ENCODE data around the gene MED16. TPM values are rescaled to one million over a fixed set of nuclear protein-coding genes. Genes with fewer than 3 reads are reported as not detected.
A peak's percentile ranks its signal among the peaks of the same experiment; 100 is the strongest.
"Not testable (repeated sequence)": the region's sequence is repeated elsewhere in the genome, so short reads cannot be mapped to it uniquely, and the experiment has no call there.

MED16 gene
- total RNA-seq, 1 experiment from 2014 or later, result 32.8 TPM

DNA sequence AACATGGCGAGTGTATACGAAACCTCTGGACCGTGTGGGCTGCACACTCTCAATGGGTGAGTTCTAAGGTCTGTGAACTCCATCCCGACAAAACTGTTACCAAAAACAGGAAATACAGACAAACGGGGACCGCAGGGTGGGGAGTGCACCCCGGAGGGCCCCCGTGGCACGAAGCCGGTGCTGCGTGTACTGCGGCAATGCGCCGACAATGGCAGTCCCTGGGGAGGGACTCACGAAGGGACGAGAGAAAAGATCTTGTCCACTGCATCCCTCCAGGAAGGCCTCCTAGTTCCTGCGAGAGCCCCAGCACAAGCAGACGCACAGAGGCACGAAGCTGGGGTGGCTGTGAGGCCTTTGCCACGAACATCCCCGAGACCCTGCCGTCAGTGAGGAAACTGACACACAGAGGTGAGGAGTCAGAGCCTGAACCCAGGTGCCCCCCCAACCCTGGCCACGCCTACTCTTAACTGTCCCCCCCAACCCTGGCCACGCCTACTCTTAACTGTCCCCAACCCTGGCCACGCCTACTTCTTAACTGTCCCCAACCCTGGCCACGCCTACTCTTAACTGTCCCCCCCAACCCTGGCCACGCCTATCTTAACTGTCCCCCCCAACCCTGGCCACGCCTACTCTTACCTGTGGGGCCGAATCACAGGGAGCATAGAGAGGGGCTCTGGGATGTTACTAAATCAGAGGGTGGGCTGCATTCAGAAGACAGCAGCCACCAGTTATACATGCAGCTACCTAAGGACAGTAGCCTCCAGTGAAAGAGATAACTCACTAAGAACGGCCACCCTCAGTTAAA lies 4.2 kb downstream of the MED16 start:
- no peak for DNase-seq (ENCODE audit: low read depth)

DNA sequence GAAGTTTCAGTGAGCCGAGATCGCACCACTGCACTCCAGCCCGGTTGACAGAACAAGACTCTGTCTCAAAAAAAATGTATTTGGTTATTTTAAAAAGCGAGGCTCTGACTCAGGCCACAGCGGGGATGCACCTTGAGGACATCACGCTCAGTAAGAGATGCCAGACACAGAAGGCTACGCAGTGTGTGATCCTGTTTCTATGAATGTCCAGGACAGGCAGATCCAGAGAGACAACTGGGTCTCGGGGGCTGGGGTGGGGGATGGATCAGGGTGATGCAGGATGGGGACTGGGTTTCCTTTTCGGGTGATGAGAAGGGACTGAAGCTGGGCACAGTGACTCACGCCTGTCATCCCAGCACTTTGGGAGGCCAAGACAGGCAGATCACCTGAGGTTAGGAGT lies 5.4 kb downstream of the MED16 start:
- DNase-seq (ENCODE audit: low read depth), result no peak

DNA sequence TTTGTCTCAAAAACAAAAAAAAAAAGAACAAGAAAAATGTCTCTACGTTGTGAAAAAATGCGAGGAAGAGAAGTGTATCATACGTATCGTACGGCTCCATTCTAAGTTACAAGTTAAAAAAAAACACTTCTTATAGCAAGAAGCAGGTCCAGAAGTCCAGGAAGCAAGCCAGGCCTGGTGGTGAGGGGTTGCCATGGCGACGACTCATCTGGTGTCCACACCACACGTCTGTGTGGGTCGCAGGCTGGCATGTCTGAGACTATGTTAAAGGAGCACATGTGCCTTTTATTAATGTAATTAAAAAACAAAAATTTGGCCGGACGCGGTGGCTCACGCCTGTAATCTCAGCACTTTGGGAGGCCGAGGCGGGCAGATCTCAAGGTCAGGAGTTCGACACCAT lies 5.9 kb downstream of the MED16 start:
- DNase-seq (ENCODE audit: low read depth), result peak; percentile 71

DNA sequence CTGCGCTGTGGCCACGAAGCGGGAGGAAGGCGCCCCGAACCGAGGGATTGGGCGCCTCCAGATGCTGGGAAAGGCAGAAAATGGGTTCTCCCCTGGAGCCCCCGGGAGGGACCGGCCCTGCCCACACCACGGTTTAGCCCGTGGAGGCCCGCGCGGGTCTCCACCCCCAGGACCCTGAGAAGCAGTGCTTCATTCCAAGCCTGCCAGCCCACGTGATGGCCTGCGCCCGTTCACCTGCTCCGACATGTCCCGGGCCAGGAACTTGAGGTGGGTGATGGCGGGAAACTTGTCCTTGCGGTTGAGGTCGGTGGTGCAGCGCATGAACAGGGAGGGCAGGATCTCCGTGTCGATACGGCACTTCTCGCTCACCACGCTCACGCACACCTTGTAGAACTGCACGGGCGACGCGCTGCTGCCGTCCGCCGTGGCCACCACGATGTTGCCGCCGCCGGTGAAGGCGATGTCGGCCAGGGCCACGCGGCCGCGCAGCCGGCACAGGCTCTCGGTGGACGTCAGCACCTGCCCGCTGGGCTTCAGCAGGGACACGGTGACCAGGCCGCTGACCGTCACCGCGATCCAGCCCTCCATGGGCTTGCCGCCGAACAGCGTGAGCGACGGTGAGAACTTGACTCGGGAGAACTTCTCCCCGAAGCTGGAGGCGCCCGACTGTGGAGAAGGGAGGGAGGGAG lies 7.3 kb downstream of the MED16 start:
- DNase-seq (ENCODE audit: low read depth), result no peak

DNA sequence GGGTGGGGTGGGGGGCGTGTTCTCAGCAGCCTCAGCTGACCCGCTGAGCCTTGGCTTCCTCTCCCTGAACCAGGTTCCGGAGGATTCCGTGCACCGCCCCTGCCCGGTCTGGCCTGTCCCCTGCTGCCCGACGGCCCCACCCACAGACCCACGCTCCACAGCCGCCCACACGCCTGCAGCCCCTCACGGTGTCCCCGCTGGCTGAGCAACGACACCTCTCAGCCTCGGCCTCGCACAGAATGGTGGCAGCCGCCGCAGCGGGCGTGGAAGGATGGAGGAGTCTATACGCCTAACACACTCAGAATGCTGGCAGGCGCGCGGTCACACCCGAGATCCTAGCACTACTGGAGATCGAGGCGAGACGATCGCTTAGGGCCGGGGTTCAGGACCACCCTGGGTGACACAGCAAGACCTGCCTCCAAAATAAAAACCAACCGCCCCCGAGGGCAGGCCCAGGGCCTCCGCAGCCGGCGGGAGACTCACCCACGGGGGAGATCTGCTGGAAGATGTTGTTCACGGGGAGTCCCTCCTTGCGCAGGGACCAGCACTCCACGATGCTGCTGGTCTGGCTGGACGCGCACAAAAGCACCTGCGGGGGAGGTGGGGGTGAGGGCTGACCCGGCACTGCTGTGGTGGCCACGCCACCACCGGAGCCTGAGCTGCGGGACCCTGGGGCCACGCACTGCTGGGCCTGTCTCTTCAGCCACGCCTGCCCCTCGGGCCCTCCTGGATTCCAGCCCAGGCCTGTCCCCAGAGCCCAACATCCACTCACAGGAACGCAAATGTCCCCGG lies 8.4 kb downstream of the MED16 start:
- DNase-seq (ENCODE audit: low read depth), result no peak

DNA sequence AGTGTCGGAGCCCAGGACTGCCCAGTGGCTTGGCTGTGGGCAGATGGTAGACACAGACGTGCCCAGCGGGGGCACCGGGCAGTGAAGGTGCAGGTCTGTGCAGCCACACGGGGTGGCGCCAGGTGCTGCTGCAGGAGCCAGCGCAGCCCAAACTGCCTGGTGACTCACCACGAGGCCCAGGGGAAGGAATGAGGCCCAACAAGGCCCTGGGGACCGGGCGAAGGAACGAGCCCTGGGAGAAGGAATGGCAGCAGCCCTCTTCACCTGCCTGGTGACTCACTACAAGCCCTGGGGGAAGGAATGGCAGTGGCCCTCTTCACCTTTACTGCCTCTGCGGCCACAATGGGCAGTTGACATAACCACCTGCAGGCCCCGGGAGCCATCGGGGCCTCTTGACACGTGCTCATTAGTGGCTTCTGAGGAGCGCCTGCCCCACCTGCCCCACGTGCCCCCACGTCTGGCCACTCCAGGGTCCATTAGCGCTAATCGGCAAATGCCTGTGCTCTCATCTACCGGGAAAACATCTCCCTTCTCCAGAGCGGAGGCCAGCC lies 9.3 kb downstream of the MED16 start:
- peak; percentile 91 for DNase-seq (ENCODE audit: low read depth)

DNA sequence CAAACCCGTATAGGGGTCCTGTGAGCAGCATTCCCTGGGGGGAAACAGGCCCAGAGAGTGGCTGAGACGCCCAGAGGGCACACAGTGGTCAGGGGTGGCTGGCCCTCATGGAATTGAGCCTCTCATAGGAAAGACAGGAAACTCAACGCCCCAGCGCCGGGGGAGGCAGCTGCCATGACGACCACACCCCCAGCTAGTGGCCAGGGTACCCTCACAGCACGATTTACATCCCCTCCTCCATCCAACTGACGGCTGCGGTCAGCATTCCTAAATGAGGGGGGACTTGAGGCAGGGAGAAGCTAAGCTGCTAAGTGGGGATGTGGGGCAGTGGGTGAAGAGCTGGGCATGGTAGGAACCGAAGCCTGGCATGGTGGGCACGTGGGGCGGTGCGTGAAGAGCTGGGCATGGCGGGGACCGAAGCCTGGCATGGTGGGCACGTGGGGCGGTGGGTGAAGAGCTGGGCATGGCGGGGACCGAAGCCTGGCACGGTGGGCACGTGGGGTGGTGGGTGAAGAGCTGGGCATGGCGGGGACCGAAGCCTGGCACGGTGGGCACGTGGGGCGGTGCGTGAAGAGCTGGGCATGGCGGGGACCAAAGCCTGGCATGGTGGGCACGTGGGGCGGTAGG lies 10.0 kb downstream of the MED16 start:
- DNase-seq (ENCODE audit: low read depth), result no peak

DNA sequence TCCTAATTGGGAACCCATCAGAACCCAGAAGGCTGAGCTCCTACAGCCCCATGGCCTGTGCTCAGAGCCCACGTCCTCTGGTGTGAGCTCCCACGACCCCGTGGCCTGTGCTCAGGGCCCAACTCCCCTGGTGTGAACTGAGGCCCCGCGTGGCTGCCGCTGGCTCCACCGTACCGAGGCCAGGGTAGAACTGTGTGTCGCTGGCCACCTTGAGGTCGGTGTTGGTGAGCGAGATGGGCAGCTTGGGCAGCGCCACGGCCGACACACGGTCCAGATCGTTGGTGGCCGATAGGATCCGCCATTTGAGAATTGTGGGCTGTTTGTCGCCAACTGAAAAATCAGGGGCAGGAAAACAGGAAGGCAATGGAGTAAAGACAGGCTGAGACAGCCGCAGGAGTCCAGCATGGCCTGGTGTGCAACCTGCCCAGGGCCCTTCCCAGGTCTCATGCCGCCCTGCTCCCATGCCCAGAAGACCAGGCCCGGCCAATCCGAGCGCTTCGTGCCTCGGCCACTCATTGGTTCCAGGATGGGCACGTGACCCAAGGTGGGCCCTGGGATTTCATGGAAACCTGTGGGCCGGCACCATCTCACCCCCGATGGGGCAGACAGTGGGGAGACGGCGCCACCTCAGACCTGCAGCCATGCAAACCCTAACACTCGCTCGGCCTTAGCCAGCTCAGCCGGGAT lies 11.5 kb downstream of the MED16 start:
- DNase-seq (ENCODE audit: low read depth), result no peak

DNA sequence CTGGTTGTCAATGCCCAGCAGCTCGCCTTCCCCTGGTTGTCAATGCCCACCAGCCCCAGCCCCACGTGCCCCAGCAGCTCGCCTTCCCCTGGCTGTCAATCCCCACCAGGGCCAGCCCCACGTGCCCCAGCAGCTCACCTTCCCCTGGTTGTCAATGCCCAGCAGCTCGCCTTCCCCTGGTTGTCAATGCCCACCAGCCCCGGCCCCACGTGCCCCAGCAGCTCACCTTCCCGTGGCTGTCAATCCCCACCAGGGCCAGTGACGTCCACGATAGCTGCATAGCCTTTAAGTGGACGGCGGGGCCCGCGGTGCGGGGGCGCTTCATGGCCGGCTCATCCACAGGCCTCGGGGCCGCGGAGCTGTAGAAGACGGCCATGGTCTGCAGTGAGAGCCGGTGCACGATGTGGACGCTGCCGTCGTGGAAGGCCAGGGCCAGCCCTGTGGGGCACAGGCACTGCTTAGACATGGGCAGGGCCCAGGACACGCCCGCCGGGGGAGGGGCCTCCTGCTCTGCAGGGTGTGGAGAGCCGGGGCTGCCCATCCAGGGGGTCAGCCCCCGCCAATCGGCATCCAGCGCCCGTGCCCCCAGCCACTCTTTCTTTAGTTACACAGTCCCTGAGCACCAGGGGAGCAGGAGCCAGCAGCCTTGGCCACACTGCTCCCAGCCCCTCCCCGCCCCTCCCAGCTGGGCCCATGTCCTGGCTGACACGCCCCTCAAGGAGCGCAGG lies 13.1 kb downstream of the MED16 start:
- no peak for DNase-seq (ENCODE audit: low read depth)

DNA sequence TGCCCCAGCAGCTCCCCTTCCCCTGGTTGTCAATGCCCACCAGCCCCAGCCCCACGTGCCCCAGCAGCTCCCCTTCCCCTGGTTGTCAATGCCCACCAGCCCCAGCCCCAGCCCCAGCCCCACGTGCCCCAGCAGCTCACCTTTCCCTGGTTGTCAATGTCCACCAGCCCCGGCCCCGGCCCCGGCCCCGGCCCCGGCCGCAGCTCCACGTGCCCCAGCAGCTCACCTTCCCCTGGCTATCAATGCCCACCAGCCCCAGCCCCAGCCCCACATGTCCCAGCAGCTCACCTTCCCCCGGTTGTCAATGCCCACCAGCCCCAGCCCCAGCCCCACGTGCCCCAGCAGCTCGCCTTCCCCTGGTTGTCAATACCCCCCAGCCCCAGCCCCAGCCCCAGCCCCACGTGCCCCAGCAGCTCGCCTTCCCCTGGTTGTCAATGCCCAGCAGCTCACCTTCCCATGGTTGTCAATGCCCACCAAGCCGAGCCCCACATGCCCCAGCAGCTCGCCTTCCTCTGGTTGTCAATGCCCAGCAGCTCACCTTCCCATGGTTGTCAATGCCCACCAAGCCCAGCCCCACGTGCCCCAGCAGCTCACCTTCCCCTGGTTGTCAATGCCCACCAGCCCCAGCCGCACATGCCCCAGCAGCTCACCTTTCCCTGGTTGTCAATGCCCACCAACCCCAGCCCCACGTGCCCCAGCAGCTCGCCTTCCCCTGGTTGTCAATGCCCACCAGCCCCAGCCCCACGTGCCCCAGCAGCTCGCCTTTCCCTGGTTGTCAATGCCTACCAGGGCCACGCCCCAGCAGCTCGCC lies 14.0 kb downstream of the MED16 start:
- DNase-seq (ENCODE audit: low read depth), result not testable (repeated sequence)

DNA sequence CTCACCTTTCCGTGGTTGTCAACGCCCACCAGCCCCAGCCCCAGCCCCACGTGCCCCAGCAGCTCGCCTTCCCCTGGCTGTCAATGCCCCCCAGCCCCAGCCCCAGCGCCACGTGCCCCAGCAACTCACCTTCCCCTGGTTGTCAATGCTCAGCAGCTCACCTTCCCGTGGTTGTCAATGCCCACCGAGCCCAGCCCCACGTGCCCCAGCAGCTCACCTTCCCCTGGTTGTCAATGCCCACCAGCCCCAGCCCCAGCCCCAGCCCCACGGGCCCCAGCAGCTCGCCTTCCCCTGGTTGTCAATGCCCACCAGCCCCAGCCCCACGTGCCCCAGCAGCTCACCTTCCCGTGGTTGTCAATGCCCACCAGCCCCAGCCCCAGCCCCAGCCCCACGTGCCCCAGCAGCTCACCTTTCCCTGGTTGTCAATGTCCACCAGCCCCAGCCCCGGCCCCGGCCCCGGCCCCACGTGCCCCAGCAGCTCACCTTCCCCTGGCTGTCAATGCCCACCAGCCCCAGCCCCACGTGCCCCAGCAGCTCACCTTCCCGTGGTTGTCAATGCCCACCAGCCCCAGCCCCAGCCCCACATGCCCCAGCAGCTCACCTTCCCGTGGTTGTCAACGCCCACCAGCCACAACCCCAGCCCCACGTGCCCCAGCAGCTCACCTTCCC lies 14.9 kb downstream of the MED16 start:
- DNase-seq (ENCODE audit: low read depth), result not testable (repeated sequence)

DNA sequence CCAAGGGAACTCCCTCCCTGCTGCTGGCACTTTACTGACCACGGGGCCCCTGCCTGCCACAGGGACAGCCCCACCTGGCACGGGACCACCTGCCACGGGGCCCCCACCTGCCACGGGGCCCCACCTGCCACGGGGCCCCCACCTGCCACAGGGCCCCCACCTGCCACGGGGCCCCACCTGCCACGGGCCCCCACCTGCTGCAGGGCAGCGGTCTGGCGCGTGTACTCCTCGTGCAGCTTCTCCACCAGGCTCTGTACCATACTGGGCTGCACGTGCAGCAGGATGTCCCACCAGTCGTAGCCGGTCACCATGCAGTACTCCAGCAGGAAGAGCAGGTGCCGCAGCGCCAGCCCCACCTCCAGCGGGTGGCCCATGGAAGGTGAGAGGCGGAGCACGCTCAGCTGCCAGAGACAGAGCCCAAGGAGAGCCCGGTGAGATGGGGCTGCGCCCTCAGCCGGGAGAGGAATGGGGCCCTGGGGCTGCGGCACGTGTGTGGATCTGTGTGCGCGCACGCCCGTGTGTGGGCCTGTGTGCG lies 16.1 kb downstream of the MED16 start:
- DNase-seq (ENCODE audit: low read depth), result no peak

DNA sequence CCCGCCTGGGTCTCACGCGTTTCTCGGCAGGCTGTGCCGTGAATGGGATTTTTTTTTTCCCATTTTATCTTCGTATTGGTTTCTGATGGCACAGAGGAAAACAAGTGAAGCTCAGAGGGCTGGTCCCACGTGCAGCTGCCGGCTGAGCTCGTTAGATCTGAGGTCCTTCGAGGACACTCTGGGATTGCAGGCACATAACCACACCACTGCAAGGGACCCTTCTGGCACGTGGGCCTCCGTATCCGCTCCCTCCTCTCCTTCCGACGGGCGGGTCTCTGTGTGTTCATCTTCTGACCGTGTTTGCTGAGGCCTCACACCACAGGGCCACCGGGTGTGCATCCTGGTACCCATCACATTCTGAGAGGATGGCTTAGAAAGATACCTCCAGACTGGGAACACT lies 16.9 kb downstream of the MED16 start:
- DNase-seq (ENCODE audit: low read depth), result no peak

DNA sequence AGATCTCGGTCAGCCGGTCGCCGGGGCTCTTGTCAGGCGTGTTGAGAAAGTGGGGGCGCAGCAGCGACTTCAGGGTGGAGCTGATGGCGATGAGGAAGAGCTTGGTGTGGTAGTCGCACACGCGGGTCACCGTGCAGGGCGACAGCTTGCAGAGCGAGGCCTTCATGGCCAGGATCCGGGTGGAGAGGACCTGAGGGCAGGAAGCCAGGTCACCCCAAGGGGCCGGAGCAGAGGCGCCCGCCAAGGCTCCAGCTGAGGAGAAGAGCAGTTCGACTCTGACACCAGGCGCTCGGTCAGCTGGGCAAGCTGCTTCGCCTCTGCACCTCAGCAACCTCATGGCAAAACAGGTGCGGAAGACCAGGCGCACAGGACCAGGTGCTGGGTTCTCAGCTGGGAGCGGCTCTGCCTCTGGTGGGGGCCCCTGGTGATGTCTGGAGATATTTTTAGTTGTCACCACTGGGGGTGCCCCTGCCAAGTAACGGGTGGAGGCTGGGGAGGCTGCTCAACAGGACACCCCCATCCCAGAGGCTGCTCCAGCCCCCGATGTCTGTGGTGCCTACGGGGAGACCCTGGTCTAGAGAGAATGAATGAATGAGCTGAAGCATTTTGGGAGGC lies 17.6 kb downstream of the MED16 start:
- no peak for DNase-seq (ENCODE audit: low read depth)

DNA sequence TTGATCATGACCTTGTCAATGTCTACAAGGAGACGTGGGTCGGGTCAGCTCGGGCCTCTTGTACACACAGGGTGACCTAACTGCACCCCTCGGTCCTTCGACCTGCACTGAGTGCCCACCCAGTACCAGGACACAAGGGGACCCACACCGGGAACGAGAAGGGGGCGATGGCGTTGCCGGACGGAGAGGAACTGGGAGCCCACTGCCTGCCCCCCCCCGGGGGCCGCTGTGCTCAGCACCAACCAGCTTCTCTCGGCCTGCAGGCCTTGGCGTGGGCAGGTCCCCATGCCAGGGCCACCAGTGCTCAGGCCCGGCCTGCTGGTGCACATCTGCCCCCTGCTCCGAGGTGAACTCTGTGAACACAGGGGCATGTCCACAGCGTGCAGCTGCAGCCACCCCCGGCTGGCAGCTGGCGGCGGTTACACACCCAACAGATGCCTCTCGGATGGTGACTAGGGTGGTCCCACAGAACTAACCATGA lies 19.4 kb downstream of the MED16 start:
- no peak for DNase-seq (ENCODE audit: low read depth)

DNA sequence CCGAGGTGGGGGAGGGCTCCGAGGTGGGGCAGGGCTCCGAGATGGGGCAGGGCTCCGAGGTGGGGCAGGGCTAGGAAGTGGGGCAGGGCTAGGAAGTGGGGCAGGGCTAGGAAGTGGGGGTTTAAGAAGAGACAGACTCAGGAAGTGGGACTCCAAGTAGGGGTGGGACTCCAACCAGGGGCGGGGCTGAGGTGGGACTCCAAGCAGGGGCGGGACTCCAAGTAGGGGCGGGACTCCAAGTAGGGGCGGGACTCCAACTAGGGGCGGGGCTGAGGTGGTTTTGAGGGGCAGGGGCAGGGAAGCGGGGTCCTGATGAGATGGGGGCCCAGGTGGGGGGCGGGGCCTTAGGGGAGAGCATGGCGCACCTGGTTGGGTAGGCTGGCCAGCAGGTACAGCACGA lies 19.9 kb downstream of the MED16 start:
- peak; percentile 27 for DNase-seq (ENCODE audit: low read depth)

DNA sequence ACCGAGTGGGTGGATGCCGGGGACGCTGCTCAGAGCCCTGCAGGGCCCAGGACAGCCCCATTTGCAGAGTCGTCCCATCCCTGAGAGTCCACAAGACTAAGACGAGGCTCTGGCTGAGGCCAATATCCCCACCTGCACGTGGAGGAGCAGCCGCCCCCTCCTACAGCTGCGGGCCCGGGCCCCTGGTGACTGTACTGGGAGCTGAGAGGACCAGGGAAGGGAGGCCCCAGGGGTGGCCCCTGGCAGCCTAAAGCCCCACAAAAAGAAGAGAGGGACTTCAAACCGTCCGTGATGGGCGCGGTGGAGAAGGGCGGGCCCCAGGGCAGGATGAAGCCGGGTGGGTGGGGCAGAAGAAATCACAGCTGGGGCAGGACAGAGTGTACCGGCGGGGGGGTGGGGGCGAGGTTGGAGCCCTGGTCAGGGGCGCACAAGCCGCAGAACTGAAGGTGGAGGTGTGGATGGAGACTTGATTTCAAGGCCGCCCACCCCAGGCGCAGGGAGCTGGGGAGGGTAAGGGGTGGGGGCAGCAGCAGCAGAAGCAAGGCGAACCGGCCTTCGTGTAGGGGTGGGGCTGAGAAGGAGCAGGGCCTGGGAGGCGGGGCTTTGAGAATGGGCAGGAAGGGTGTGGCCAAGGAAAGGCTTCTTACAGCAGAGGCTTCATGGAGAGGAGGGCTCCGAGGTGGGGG lies 20.6 kb downstream of the MED16 start:
- peak; percentile 44 for DNase-seq (ENCODE audit: low read depth)

Measured in M059J (cell line).